Ishikawa (cell line): ENCODE results near the gene USP8.

ENCODE experiments used
- EGR1 ChIP-seq: IDR thresholded peaks from 2 replicates; pipeline ENCODE4 v1.6.1; 2012
- EP300 ChIP-seq: IDR thresholded peaks from 2 replicates; pipeline ENCODE4 v1.6.1; 2012; ENCODE audit warnings: borderline replicate concordance
- FOXM1 ChIP-seq: IDR thresholded peaks from 2 replicates; pipeline ENCODE4 v1.6.1; 2012; ENCODE audit warnings: low read depth, borderline replicate concordance
- NFIC ChIP-seq: IDR thresholded peaks from 2 replicates; pipeline ENCODE4 v1.6.1; 2012
- RAD21 ChIP-seq: IDR thresholded peaks from 2 replicates; pipeline ENCODE4 v1.6.1; 2012; ENCODE audit warnings: low read depth
- REST ChIP-seq: IDR thresholded peaks from 2 replicates; pipeline ENCODE4 v1.6.1; 2012; ENCODE audit warnings: low read depth, mild to moderate bottlenecking
- TAF1 ChIP-seq: IDR thresholded peaks from 2 replicates; pipeline ENCODE4 v1.6.1; 2012; ENCODE audit warnings: low read depth, mild to moderate bottlenecking
- TCF12 ChIP-seq: IDR thresholded peaks from 2 replicates; pipeline ENCODE4 v1.6.1; 2012; ENCODE audit warnings: low read depth
- TEAD4 ChIP-seq: IDR thresholded peaks from 2 replicates; pipeline ENCODE4 v1.6.1; 2012
- ZBTB7A ChIP-seq: IDR thresholded peaks from 2 replicates; pipeline ENCODE4 v1.6.1; 2012; ENCODE audit warnings: low read depth
- TF ChIP-seq, protein P1 (sequence below): IDR thresholded peaks from 2 replicates; pipeline ENCODE4 v1.6.1; 2012
- TF ChIP-seq, protein P2 (sequence below): IDR thresholded peaks from 2 replicates; pipeline ENCODE4 v1.6.1; 2012

DNA sequence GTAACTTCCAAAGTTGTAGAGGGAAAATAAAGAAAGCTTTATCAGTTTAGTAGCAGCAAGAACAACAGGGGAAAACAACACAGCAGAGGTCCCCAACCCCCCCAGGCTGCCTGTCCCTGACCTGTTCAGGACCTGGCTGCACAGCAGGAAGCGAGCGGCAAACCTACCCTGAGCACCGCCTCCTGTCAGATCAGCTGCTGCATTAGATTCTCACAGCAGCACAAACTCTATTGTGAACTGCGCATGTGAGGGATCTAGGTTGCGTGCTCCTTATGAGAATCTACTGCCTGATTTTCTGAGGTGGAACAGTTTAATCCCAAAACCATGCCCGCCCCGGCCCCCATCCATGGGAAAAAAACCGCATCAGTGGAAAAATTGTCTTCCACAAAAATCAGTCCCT, 81.9 kb downstream of the USP8 start:
- TF ChIP-seq EGR1 = no peak
- TF ChIP-seq TAF1 = no peak
- no peak for TF ChIP-seq REST
- TF ChIP-seq, protein P1, sequence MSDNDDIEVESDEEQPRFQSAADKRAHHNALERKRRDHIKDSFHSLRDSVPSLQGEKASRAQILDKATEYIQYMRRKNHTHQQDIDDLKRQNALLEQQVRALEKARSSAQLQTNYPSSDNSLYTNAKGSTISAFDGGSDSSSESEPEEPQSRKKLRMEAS = no peak; the same call in 1 of the 2 replicates
- no peak for TF ChIP-seq EP300
- TF ChIP-seq ZBTB7A = no peak
- no peak for TF ChIP-seq TEAD4
- no peak; the same call in 1 of the 2 replicates for TF ChIP-seq RAD21
- no peak for TF ChIP-seq FOXM1
- no peak for TF ChIP-seq TCF12
- TF ChIP-seq, protein P2, sequence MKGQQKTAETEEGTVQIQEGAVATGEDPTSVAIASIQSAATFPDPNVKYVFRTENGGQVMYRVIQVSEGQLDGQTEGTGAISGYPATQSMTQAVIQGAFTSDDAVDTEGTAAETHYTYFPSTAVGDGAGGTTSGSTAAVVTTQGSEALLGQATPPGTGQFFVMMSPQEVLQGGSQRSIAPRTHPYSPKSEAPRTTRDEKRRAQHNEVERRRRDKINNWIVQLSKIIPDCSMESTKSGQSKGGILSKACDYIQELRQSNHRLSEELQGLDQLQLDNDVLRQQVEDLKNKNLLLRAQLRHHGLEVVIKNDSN = no peak
- TF ChIP-seq NFIC = no peak
